Kidney epithelial cell (primary cell): Measurements from ENCODE around the gene CD200. TPM values are rescaled to one million over a fixed set of nuclear protein-coding genes. Genes with fewer than 3 reads are reported as not detected.
A peak's percentile ranks its signal among the peaks of the same experiment; 100 is the strongest.

Experiments
- DNase-seq: peaks from one replicate; pipeline ENCODE4 v3.0.0-alpha.2; 2010; ENCODE audit warnings: low read depth
- H3K27me3 ChIP-seq: 2 replicates; pipeline ENCODE4 v1.6.0; 2011; ENCODE audit warnings: low read length; ENCODE audit not compliant: control insufficient read depth, insufficient read depth
- H3K36me3 ChIP-seq: 2 replicates; pipeline ENCODE4 v1.5.1; 2011; ENCODE audit warnings: low read length; ENCODE audit not compliant: control insufficient read depth, insufficient read depth
- H3K4me3 ChIP-seq: 2 replicates; pipeline ENCODE4 v1.5.1; 2011; ENCODE audit warnings: low read depth, mild to moderate bottlenecking, control low read depth, low read length
- CTCF ChIP-seq: IDR thresholded peaks from 2 replicates; pipeline ENCODE4 v1.5.1; 2011; ENCODE audit warnings: mild to moderate bottlenecking, moderate library complexity, low read length, control low read depth, inconsistent platforms; ENCODE audit not compliant: insufficient read depth, poor library complexity, severe bottlenecking
- total RNA-seq: library from RNA; depleted of rRNA; stranded (reverse); fragments of >200 nt; gene quantifications from 2 replicates; pipeline ENCODE4 v1.2.3, GENCODE V29; 2015

CD200 gene
- total RNA-seq, 1 donor from 2014 or later: 19.2 TPM

GRCh38 chr3:112320691-112321090 is 12.3 kb upstream of the CD200 start:
- DNase-seq: no peak
- Histone ChIP-seq H3K4me3 (no peak overlapping the region), H3K27me3 (no peaks in the 10 kb centered on the region), H3K36me3 (no peaks in the 10 kb centered on the region)
- no peak for TF ChIP-seq CTCF

GRCh38 chr3:112321867-112322652 is 10.9 kb upstream of the CD200 start:
- TF ChIP-seq CTCF: no peak
- Histone ChIP-seq H3K4me3 (no peak overlapping the region), H3K27me3 (no peaks in the 10 kb centered on the region), H3K36me3 (no peaks in the 10 kb centered on the region)
- DNase-seq: no peak

- Histone ChIP-seq H3K27me3 (no peaks in the 10 kb centered on the region), H3K36me3 (no peaks in the 10 kb centered on the region), H3K4me3 (no peak overlapping the region)
- DNase-seq: no peak
- TF ChIP-seq CTCF: peak; percentile 64
Observed at GRCh38 chr3:112327371-112327951, 5.5 kb upstream of the CD200 start.

- no peaks in the 10 kb centered on the region for H3K27me3 ChIP-seq
- DNase-seq: no peak
- TF ChIP-seq CTCF: no peak
- H3K4me3 ChIP-seq: no peak overlapping the region
- no peaks in the 10 kb centered on the region for H3K36me3 ChIP-seq
Observed at GRCh38 chr3:112331851-112332250, 1.1 kb upstream of the CD200 start.

GRCh38 chr3:112333381-112334317 is 693 bp downstream of the CD200 start:
- H3K36me3 ChIP-seq: no peaks in the 10 kb centered on the region
- no peak for DNase-seq
- no peaks in the 10 kb centered on the region for H3K27me3 ChIP-seq
- H3K4me3 ChIP-seq: peak overlapping the region; percentile 74
- TF ChIP-seq CTCF: no peak
